ENCODE data around the gene EHD1. TPM values are rescaled to one million over a fixed set of nuclear protein-coding genes. Genes with fewer than 3 reads are reported as not detected.
A peak's percentile ranks its signal among the peaks of the same experiment; 100 is the strongest.
"Not testable (repeated sequence)": the region's sequence is repeated elsewhere in the genome, so short reads cannot be mapped to it uniquely, and the experiment has no call there.

The EHD1 gene
- total RNA-seq, 6 donors from 2014 or later = 43.0 to 167 (median 103) TPM

DNA sequence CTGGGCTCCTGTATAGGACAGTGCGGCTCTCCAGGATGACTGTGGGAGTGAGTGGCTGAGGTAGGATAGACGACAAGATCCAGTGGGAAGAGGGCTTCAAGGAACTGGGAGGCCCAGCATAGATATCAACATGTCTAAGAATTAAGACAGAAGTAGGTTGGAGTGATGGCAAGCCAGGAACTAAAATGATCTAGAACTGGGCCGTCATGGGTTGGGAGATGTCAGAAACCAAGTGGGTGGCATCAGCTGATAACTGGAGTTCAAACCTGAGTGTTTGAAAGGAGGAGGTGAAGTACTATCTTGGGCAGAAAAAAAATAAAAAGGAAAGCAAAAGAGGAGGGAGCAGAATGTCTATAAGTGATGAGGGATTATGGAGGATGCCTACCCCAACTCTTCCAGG is 60.9 kb downstream of the EHD1 start:
- TF ChIP-seq EP300 (IDR thresholded peaks at IDR 0.05) (no peak), POLR2AphosphoS5 (IDR thresholded peaks at IDR 0.05) (no peak), POLR2A (IDR thresholded peaks at IDR 0.05) (no peak)
- TF ChIP-seq, protein P1, sequence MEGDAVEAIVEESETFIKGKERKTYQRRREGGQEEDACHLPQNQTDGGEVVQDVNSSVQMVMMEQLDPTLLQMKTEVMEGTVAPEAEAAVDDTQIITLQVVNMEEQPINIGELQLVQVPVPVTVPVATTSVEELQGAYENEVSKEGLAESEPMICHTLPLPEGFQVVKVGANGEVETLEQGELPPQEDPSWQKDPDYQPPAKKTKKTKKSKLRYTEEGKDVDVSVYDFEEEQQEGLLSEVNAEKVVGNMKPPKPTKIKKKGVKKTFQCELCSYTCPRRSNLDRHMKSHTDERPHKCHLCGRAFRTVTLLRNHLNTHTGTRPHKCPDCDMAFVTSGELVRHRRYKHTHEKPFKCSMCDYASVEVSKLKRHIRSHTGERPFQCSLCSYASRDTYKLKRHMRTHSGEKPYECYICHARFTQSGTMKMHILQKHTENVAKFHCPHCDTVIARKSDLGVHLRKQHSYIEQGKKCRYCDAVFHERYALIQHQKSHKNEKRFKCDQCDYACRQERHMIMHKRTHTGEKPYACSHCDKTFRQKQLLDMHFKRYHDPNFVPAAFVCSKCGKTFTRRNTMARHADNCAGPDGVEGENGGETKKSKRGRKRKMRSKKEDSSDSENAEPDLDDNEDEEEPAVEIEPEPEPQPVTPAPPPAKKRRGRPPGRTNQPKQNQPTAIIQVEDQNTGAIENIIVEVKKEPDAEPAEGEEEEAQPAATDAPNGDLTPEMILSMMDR (IDR thresholded peaks at IDR 0.05) = no peak
- H3K36me3 ChIP-seq = no peaks in the 10 kb centered on the region
- no peaks in the 10 kb centered on the region for H3K27me3 ChIP-seq
- H3K9me3 ChIP-seq = no peaks in the 10 kb centered on the region
- H3K27ac ChIP-seq = no peak overlapping the region
- H3K4me1 ChIP-seq = no peaks in the 10 kb centered on the region
- 87 to 88% methylated on average over 3 of the region's 3 CpGs for WGBS, 2 donors
- H3K4me3 ChIP-seq = no peak overlapping the region
- DNase-seq (no peak), ATAC-seq (ENCODE audit: low FRiP score in 2 of 2) (no peak)

DNA sequence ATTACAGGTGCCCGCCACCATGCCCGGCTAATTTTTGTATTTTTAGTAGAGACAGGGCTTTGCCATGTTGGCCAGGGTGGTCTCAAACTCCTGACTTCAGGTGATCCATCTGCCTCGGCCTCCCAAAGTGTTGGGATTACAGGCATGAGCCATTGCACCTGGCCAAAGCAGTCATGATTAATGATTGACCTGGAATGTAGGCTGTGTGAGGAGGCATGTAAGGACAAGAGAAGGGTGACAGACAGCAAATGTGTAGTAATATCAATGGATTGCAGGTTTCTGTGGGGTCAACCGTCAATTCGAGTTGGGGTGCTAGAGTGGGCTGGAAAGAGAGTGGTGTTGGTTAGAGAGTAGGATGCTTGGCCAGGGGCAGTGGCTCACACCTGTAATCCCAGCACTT is 63.0 kb downstream of the EHD1 start:
- not testable (repeated sequence) for DNase-seq; H3K36me3 ChIP-seq; H3K27me3 ChIP-seq; H3K4me1 ChIP-seq; H3K27ac ChIP-seq; H3K4me3 ChIP-seq; H3K9me3 ChIP-seq; ATAC-seq (ENCODE audit: low FRiP score in 2 of 2)
- WGBS, 2 donors = 87 to 90% methylated on average over 5 of the region's 5 CpGs

DNA sequence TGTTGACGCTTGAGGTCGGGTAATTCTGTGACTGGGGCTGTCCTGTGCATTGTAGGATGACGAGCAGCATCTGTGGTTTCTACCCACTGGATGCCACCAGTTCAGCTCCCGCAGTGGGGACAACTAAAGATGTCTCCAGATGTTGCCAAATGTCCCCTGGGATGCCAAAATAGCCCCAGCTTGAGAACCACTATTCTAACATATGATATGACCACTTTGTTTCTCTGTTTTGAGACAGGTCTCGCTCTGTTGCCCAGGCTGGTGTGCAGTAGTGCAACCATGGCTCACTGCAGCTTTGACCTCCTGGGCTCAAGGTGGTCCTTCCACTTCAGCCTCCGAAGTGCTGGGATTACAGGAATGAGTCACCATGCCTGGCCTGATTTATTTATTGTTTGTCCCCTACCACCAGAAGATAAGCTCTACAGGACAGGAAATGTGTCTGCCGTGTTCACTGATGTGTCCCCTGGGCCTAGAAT is 63.7 kb downstream of the EHD1 start:
- TF ChIP-seq POLR2A (IDR thresholded peaks at IDR 0.05) = no peak
- TF ChIP-seq, protein P1 (IDR thresholded peaks at IDR 0.05) = no peak
- TF ChIP-seq POLR2AphosphoS5 (IDR thresholded peaks at IDR 0.05) = no peak
- no peak for TF ChIP-seq EP300 (IDR thresholded peaks at IDR 0.05)
- ATAC-seq (ENCODE audit: low FRiP score in 2 of 2) (no peak), DNase-seq (no peak)
- Histone ChIP-seq H3K27ac (no peak overlapping the region), H3K4me1 (peaks cover 2 to 7% (median 3%) of the 10 kb centered on the region in 4 donors), H3K9me3 (no peaks in the 10 kb centered on the region), H3K36me3 (no peaks in the 10 kb centered on the region), H3K27me3 (no peaks in the 10 kb centered on the region), H3K4me3 (no peak overlapping the region)
- WGBS, 2 donors = 68 to 75% methylated on average over 7 of the region's 7 CpGs

DNA sequence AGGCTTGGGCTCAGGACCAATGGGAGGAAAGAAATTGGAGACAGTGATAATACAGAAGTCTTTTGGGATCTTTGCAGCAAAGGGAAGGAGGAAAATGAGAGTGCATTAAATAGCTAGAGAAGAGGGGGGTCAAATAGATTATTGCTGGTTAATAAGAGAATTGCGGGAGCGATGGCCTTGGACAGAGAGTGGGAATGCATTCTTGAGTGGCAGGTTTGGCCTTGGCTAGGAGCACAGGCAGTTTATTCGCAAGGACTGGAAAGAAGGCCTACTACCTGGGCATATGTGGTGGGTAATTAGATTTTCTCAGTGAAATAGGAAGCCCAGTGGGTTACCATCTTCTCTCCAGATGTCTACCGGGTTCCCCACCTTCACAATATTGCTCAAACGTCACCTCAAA is 64.6 kb downstream of the EHD1 start:
- Histone ChIP-seq H3K36me3 (no peaks in the 10 kb centered on the region), H3K27ac (no peak overlapping the region), H3K27me3 (no peaks in the 10 kb centered on the region), H3K4me3 (no peak overlapping the region), H3K4me1 (peaks cover 9 to 16% (median 12%) of the 10 kb centered on the region in 4 donors), H3K9me3 (no peaks in the 10 kb centered on the region)
- DNase-seq (no peak), ATAC-seq (ENCODE audit: low FRiP score in 2 of 2) (no peak)
- TF ChIP-seq, protein P1 (IDR thresholded peaks at IDR 0.05) = no peak
- TF ChIP-seq POLR2AphosphoS5 (IDR thresholded peaks at IDR 0.05) = no peak
- no peak for TF ChIP-seq POLR2A (IDR thresholded peaks at IDR 0.05)
- TF ChIP-seq EP300 (IDR thresholded peaks at IDR 0.05) = no peak
- 86 to 93% methylated on average over 5 of the region's 5 CpGs for WGBS, 2 donors

DNA sequence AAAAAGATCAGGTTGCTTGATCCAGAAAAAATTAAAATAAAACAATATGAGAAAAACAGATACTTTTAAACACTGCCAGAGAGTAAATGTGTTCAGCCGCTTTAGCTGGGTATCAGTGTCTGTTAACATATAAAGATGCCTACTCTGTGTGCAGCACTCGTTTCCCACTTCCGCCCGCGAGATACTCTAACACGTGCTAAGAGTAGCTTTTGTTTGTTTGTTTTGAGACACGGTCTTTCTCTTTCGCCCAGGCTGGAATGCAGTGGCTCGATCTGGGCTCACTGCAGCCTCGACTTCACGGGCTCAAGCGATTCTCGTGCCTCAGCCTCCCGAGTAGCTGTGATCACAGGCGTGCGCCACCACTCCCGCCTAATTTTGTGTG is 67.5 kb downstream of the EHD1 start:
- DNase-seq (no peak), ATAC-seq (ENCODE audit: low FRiP score in 2 of 2) (peak; percentile 2 to 8)
- Histone ChIP-seq H3K4me3 (peak overlapping the region in 3 of 4 donors; percentile 71 to 86 (median 76)), H3K4me1 (peaks cover 9 to 16% (median 13%) of the 10 kb centered on the region in 4 donors), H3K36me3 (peaks cover 0 to 21% (median 0%) of the 10 kb centered on the region in 4 donors), H3K27ac (peak overlapping the region in 3 of 4 donors; percentile 62 to 78 (median 63)), H3K27me3 (no peaks in the 10 kb centered on the region), H3K9me3 (no peaks in the 10 kb centered on the region)
- TF ChIP-seq, protein P1 (IDR thresholded peaks at IDR 0.05) = no peak
- TF ChIP-seq POLR2AphosphoS5 (IDR thresholded peaks at IDR 0.05) (no peak), EP300 (IDR thresholded peaks at IDR 0.05) (no peak), POLR2A (IDR thresholded peaks at IDR 0.05) (no peak)
- 49 to 50% methylated on average over 17 of the region's 17 CpGs for WGBS, 2 donors

Measured in upper lobe of left lung (tissue), 6 donors.